ENCODE results near the gene SIX2.
A peak's percentile ranks its signal among the peaks of the same experiment; 100 is the strongest.

SIX2 gene

GRCh38 chr2:45024097-45024496 is 14.8 kb upstream of the SIX2 start:
- no peak for TF ChIP-seq CTCF (IDR thresholded peaks at IDR 0.05)
- no peak overlapping the region for H3K27ac ChIP-seq
- no peak overlapping the region for H3K4me3 ChIP-seq
- DNase-seq (ENCODE audit: low spot score), result no peak

GRCh38 chr2:45020439-45020838 is 11.2 kb upstream of the SIX2 start:
- H3K27ac ChIP-seq, result no peak overlapping the region
- DNase-seq (ENCODE audit: low spot score), result no peak
- no peak for TF ChIP-seq CTCF (IDR thresholded peaks at IDR 0.05)
- H3K4me3 ChIP-seq, result no peak overlapping the region

- Histone ChIP-seq H3K4me3 (no peak overlapping the region), H3K27ac (no peak overlapping the region)
- no peak for DNase-seq (ENCODE audit: low spot score)
- TF ChIP-seq CTCF (IDR thresholded peaks at IDR 0.05), result no peak
These were observed 8.8 kb upstream of the SIX2 start for GRCh38 chr2:45018023-45018422.

- H3K4me3 ChIP-seq, result no peak overlapping the region
- H3K27ac ChIP-seq, result no peak overlapping the region
- DNase-seq (ENCODE audit: low spot score), result no peak
- TF ChIP-seq CTCF (IDR thresholded peaks at IDR 0.05), result no peak
These were observed 5.6 kb upstream of the SIX2 start for GRCh38 chr2:45014831-45015230.

GRCh38 chr2:45014016-45014702 is 4.9 kb upstream of the SIX2 start:
- TF ChIP-seq CTCF (IDR thresholded peaks at IDR 0.05), result peak; percentile 56
- H3K27ac ChIP-seq, result peak overlapping the region in 1 of 2 donors; percentile 41
- H3K4me3 ChIP-seq, result peak overlapping the region; percentile 66
- no peak for DNase-seq (ENCODE audit: low spot score)

GRCh38 chr2:45013229-45014015 is 4.2 kb upstream of the SIX2 start:
- H3K27ac ChIP-seq, result peak overlapping the region in 1 of 2 donors; percentile 41
- DNase-seq (ENCODE audit: low spot score), result no peak
- peak overlapping the region; percentile 66 for H3K4me3 ChIP-seq
- no peak for TF ChIP-seq CTCF (IDR thresholded peaks at IDR 0.05)

GRCh38 chr2:45012733-45013132 is 3.5 kb upstream of the SIX2 start:
- H3K4me3 ChIP-seq, result no peak overlapping the region
- no peak overlapping the region for H3K27ac ChIP-seq
- DNase-seq (ENCODE audit: low spot score), result no peak
- TF ChIP-seq CTCF (IDR thresholded peaks at IDR 0.05), result no peak
